Measurements from ENCODE around the gene RNF39.

DNA sequence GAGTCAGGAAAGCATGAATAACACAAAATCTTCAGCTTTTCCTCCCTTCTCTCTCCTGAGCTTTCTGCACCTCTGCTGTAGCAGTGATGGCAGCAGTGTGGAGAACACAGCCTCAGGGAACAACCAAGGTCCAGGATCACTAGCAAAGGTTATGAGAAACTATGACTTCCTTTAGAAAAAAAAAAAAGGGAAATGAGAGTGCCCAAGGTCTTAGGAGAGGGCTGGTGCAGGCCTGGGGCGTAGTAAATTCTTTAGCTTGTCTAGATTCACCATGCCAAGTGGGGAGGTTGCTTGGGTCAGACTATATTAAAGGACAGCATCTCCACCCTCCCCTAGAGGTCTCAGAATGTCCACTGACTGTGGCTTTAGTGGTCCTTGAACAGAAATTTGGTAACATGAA is 54.9 kb downstream of the RNF39 start:
- TF ChIP-seq, protein P1, sequence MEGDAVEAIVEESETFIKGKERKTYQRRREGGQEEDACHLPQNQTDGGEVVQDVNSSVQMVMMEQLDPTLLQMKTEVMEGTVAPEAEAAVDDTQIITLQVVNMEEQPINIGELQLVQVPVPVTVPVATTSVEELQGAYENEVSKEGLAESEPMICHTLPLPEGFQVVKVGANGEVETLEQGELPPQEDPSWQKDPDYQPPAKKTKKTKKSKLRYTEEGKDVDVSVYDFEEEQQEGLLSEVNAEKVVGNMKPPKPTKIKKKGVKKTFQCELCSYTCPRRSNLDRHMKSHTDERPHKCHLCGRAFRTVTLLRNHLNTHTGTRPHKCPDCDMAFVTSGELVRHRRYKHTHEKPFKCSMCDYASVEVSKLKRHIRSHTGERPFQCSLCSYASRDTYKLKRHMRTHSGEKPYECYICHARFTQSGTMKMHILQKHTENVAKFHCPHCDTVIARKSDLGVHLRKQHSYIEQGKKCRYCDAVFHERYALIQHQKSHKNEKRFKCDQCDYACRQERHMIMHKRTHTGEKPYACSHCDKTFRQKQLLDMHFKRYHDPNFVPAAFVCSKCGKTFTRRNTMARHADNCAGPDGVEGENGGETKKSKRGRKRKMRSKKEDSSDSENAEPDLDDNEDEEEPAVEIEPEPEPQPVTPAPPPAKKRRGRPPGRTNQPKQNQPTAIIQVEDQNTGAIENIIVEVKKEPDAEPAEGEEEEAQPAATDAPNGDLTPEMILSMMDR (IDR thresholded peaks at IDR 0.05): no peak
- TF ChIP-seq POLR2A (IDR thresholded peaks at IDR 0.05) (no peak), EP300 (IDR thresholded peaks at IDR 0.05) (no peak)
